NOMO-1 (cell line): ENCODE data around the gene TPD52L1.

ENCODE experiments used
- DNase-seq, 2 experiments: peaks; one replicate each; lab custom pipeline; 2025; ENCODE audit not compliant: unreplicated experiment in 2 of 2; lab: John Stamatoyannopoulos, UW

TPD52L1 gene

GRCh38 chr6:125205931-125206330, 52.4 kb downstream of the TPD52L1 start:
- DNase-seq = no peak

- no peak for DNase-seq
These were observed 52.8 kb downstream of the TPD52L1 start for GRCh38 chr6:125206389-125206788.

GRCh38 chr6:125207956-125208355, 54.4 kb downstream of the TPD52L1 start:
- no peak for DNase-seq

GRCh38 chr6:125208625-125209249, 55.2 kb downstream of the TPD52L1 start:
- DNase-seq = no peak

GRCh38 chr6:125210667-125211066, 57.1 kb downstream of the TPD52L1 start:
- DNase-seq = no peak

GRCh38 chr6:125211352-125211751, 57.8 kb downstream of the TPD52L1 start:
- DNase-seq = no peak

- DNase-seq = no peak
These were observed 58.8 kb downstream of the TPD52L1 start for GRCh38 chr6:125212377-125212776.

GRCh38 chr6:125213939-125214338, 60.4 kb downstream of the TPD52L1 start:
- DNase-seq = no peak

- no peak for DNase-seq
These were observed 61.8 kb downstream of the TPD52L1 start for GRCh38 chr6:125215252-125215819.

GRCh38 chr6:125216015-125216414, 62.4 kb downstream of the TPD52L1 start:
- no peak for DNase-seq

GRCh38 chr6:125217369-125217768, 63.8 kb downstream of the TPD52L1 start:
- DNase-seq = no peak

- no peak for DNase-seq
These were observed 64.4 kb downstream of the TPD52L1 start for GRCh38 chr6:125217992-125218391.

- no peak for DNase-seq
These were observed 65.9 kb downstream of the TPD52L1 start for GRCh38 chr6:125219361-125219895.

- DNase-seq = no peak
These were observed 67.1 kb downstream of the TPD52L1 start for GRCh38 chr6:125220712-125221111.

- DNase-seq = no peak
These were observed 69.2 kb downstream of the TPD52L1 start for GRCh38 chr6:125222531-125223455.

GRCh38 chr6:125224231-125224861, 70.8 kb downstream of the TPD52L1 start:
- DNase-seq = no peak

- DNase-seq = no peak
These were observed 73.7 kb downstream of the TPD52L1 start for GRCh38 chr6:125227244-125227643.

GRCh38 chr6:125228981-125229479, 75.5 kb downstream of the TPD52L1 start:
- DNase-seq = no peak

GRCh38 chr6:125230674-125231073, 77.1 kb downstream of the TPD52L1 start:
- DNase-seq = no peak

GRCh38 chr6:125231133-125231532, 77.6 kb downstream of the TPD52L1 start:
- no peak for DNase-seq
